Upper lobe of left lung (tissue), 4 donors: ENCODE results near the gene TMEM26.

Experiments used
- POLR2A ChIP-seq, 4 donors: fragments of 450-650 bp; IDR thresholded peaks; one replicate each; pipeline ENCODE4 v1.5.1; 2016 to 2017; ENCODE audit warnings: antibody characterized with exemption in 4 of 4, mild to moderate bottlenecking in 2 of 4
- POLR2AphosphoS5 ChIP-seq, 2 donors: sonication (generic); formaldehyde crosslinking; IDR thresholded peaks; one replicate each; pipeline ENCODE4 v1.5.1; 2017; ENCODE audit warnings: antibody characterized with exemption in 2 of 2
- TF ChIP-seq, protein P1 (sequence below), 6 experiments: fragments of 450-650 bp in 4 of 6; fragments of 200-600 bp in 2 of 6; sonication (generic) in 2 of 6; IDR thresholded peaks; one replicate each; pipeline ENCODE4 v1.5.1; 2016 to 2019; ENCODE audit warnings: antibody characterized with exemption in 6 of 6

DNA sequence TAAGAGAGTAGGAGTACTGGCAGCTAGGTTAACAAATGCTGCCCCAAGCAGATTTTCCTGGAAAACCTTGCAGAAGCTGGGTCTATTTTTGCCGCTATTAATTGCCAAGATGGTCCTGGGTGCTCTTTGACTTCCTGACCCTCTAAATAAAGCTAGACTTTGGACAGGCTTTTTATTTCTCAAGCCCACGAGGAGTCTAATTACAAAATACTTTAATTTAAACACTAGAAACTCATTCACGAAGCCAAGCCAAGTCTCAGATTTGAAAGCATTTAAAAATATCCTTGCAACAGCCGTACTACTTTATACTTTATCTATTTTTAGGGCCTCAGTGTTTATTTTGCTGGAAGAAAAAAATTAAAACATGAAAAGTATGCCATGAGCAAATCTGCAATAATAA lies 45.1 kb downstream of the TMEM26 start:
- TF ChIP-seq POLR2AphosphoS5 (IDR thresholded peaks at IDR 0.05) (no peak), POLR2A (IDR thresholded peaks at IDR 0.05) (no peak)
- TF ChIP-seq, protein P1, sequence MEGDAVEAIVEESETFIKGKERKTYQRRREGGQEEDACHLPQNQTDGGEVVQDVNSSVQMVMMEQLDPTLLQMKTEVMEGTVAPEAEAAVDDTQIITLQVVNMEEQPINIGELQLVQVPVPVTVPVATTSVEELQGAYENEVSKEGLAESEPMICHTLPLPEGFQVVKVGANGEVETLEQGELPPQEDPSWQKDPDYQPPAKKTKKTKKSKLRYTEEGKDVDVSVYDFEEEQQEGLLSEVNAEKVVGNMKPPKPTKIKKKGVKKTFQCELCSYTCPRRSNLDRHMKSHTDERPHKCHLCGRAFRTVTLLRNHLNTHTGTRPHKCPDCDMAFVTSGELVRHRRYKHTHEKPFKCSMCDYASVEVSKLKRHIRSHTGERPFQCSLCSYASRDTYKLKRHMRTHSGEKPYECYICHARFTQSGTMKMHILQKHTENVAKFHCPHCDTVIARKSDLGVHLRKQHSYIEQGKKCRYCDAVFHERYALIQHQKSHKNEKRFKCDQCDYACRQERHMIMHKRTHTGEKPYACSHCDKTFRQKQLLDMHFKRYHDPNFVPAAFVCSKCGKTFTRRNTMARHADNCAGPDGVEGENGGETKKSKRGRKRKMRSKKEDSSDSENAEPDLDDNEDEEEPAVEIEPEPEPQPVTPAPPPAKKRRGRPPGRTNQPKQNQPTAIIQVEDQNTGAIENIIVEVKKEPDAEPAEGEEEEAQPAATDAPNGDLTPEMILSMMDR (IDR thresholded peaks at IDR 0.05) = no peak
